AG10803 (cell line): Measurements from ENCODE around the gene ZNF500.

Experiments
- DNase-seq: peaks from one replicate; pipeline ENCODE4 v3.0.0; 2010; ENCODE audit warnings: low read depth
- H3K4me3 ChIP-seq: 2 replicates; pipeline ENCODE4 v1.5.1; 2011; ENCODE audit warnings: mild to moderate bottlenecking, low read length, control low read depth
- CTCF ChIP-seq: conservative IDR thresholded peaks from 2 replicates; pipeline ENCODE4 v1.5.1; 2011; ENCODE audit warnings: mild to moderate bottlenecking, low read length, control low read depth, inconsistent platforms

The ZNF500 gene

GRCh38 chr16:4801051-4801961 lies 34.3 kb upstream of the ZNF500 start:
- DNase-seq, result no peak
- peak overlapping the region; percentile 74 for H3K4me3 ChIP-seq
- no peak for TF ChIP-seq CTCF

- TF ChIP-seq CTCF, result no peak
- no peak overlapping the region for H3K4me3 ChIP-seq
- no peak for DNase-seq
Measured at GRCh38 chr16:4800290-4801041, 33.5 kb upstream of the ZNF500 start.

- H3K4me3 ChIP-seq, result no peak overlapping the region
- no peak for DNase-seq
- no peak for TF ChIP-seq CTCF
Measured at GRCh38 chr16:4799171-4799855, 32.4 kb upstream of the ZNF500 start.

- no peak for TF ChIP-seq CTCF
- H3K4me3 ChIP-seq, result no peak overlapping the region
- DNase-seq, result no peak
Measured at GRCh38 chr16:4798456-4798855, 31.5 kb upstream of the ZNF500 start.

GRCh38 chr16:4797805-4798252 lies 30.9 kb upstream of the ZNF500 start:
- TF ChIP-seq CTCF, result no peak
- no peak for DNase-seq
- no peak overlapping the region for H3K4me3 ChIP-seq

GRCh38 chr16:4796982-4797804 lies 30.2 kb upstream of the ZNF500 start:
- H3K4me3 ChIP-seq, result no peak overlapping the region
- DNase-seq, result no peak
- no peak for TF ChIP-seq CTCF
